HG03439 (cell line): ENCODE results near the gene MICA.
"Not testable (repeated sequence)": the region's sequence is repeated elsewhere in the genome, so short reads cannot be mapped to it uniquely, and the experiment has no call there.

Experiments
- ATAC-seq: cut with Tn5 transposase; IDR thresholded peaks from one replicate; pipeline ENCODE4 v1.9.1; 2021; ENCODE audit warnings: mild to moderate bottlenecking, moderate library complexity; ENCODE audit not compliant: unreplicated experiment

Gene MICA

DNA sequence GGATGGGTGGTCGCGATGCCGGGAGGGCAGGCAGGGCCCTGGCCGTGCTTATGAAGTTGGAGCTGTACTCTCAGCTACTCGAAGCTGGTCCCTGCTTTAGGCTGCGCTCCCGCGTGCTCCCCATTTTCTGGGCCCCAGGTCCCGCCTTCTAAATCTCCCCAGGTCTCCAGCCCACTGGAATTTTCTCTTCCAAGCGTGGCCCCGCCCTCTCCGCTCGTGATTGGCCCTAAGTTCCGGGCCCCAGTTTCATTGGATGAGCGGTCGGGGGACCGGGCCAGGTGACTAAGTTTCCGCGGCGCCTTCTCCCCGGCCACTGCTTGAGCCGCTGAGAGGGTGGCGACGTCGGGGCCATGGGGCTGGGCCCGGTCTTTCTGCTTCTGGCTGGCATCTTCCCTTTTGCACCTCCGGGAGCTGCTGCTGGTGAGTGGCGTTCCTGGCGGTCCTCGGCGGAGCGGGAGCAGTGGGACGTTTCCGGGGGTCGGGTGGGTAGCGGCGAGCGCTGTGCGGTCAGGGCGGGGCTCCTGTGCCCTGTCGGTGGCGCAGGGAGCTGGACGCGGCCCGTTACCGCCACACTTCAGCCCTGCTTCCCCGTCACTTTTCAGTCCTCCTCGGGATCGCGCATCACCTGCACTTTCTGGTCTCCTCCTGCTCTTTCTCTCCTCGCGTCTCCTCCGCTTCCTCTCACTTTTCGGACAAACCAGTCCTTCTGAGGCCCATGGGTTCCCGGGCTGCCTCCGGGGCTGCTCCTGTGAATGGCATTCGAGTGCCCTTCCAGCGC lies at the start of gene MICA:
TSS of gene MICA (plus strand) at position 313 of the 778 bp plus-strand sequence. CDS start at position 351, 38 bp downstream.
- ATAC-seq = peak; percentile 50

- ATAC-seq = no peak
These were observed 49.1 kb upstream of the MICA start for GRCh38 chr6:31354158-31354863.

- no peak for ATAC-seq
These were observed 48.4 kb upstream of the MICA start for GRCh38 chr6:31354864-31355582.

- ATAC-seq = no peak
These were observed 47.8 kb upstream of the MICA start for GRCh38 chr6:31355583-31355948.

GRCh38 chr6:31356216-31356945 lies 47.0 kb upstream of the MICA start:
- ATAC-seq = no peak

- peak; percentile 84 for ATAC-seq
These were observed 46.4 kb upstream of the MICA start, which contains the start of gene HLA-B for GRCh38 chr6:31356946-31357466. Gene HLA-B (minus strand): TSS chr6:31357179. CDS start chr6:31357158, 21 bp downstream.

- no peak for ATAC-seq
These were observed 45.5 kb upstream of the MICA start for GRCh38 chr6:31357886-31358285.

GRCh38 chr6:31358302-31358701 lies 45.1 kb upstream of the MICA start:
- no peak for ATAC-seq

DNA sequence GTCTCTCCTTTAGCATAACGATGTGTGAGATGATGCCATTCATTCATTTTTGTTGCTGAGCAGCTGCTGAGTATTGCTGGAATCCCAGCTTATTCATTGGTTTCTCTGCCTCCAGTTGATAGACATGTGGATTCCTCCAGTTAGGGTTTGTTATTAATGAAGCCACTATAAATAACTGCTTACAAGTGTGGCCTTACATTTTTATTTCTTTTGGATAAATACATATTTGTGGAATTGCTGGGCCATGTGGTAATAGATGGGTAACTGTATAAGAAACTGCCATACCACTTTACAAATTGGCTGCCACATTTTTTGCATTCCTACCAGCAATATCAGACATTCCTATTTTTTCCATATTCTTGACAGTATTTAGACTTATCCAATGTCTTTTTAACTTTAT lies 43.8 kb upstream of the MICA start:
- ATAC-seq = no peak

DNA sequence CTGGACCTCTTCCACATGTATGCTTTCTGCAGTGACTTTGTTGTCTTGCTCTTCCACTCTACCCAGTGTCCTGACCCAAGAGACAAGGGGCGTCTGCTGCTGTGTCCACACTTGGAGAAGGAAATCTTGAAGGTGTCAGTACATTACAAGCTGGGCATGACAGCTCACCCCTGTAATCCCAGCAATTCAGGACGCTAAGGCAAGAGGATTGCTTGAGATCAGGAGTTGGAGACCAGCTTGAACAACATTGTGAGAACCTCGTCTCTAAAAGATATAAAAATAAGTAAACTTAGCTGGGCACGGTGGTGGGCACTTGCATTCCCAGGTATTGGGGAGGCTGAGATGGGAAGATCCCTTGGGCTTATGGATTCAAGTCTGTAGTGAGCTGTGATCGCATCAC lies 40.6 kb upstream of the MICA start:
- no peak for ATAC-seq

- ATAC-seq = no peak
These were observed 39.6 kb upstream of the MICA start for GRCh38 chr6:31363811-31364210.

- no peak for ATAC-seq
These were observed 37.5 kb upstream of the MICA start for GRCh38 chr6:31365864-31366263.

DNA sequence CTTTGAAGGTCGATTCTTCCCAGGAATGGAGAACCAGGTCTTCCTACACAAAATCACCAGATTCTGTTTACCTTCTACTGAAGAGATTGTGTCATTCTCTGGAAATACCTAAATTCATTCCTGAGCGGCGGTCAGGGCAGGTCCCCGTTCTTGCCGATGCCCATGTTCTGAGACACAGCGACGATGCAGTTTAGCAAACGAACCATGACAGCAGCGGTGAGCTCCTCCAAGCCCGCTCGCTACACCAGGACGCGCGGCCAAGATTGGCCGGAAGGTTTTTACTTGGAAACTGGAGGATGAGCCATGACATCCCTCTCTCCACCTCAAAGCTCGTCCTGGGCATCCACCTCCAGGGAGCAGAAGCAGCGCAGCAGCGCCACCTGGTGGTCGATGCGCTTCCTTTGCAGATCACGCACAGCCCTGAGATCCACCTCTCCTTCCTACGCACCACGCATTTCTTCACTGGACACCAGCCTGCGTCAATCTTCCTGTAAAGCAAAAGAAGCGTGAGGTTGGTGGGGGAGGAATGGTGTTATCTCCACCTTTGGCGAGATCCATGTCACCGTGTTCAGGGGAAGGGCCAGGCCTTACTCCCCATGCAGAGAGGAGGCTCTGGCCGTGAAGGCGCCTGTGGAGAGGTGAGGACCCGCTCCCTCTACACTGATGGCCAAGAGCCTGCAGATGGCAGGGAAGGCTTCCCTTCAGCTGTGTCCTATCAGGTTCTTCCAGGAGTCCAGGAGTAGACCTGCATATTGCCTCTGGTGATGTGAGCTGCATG lies 36.5 kb upstream of the MICA start:
- peak; percentile 81 for ATAC-seq

- no peak for ATAC-seq
These were observed 34.9 kb upstream of the MICA start for GRCh38 chr6:31368461-31368860.

DNA sequence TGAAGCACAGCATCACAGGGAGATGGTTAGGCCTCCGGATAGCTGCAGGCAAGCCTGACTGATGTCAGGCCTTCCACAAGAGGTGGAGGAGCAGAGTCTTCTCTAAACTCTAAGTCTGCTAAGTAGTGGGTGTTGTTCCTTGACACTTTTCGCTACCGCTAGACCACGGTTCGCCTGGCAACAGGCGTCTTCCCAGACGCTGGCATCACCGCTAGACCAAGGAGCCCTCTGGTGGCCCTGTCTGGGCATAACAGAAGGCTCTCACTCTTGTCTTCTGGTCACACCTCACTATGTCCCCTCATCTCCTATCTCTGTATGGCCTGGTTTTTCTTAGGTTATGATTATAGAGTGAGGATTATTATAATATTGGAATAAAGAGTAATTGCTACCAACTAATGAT lies 29.3 kb upstream of the MICA start:
- not testable (repeated sequence) for ATAC-seq

DNA sequence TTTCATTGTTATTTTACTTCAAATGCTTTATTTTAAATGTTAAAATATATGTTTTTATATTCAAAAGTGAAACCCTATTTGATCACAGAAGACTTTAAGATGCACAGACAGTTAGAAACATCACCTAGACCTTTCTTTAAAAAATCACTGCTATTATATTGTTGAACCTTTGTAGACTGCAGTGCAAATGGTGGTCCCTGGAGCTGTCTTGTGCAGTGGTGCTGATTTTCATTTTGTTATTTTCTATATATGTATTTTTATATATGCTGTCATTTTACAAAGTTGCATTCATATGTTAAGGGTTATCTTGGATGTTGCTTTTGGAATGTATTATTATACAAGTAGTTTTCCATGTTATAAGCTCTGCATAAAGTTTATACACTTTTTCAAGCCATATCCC lies 27.7 kb upstream of the MICA start:
- no peak for ATAC-seq

DNA sequence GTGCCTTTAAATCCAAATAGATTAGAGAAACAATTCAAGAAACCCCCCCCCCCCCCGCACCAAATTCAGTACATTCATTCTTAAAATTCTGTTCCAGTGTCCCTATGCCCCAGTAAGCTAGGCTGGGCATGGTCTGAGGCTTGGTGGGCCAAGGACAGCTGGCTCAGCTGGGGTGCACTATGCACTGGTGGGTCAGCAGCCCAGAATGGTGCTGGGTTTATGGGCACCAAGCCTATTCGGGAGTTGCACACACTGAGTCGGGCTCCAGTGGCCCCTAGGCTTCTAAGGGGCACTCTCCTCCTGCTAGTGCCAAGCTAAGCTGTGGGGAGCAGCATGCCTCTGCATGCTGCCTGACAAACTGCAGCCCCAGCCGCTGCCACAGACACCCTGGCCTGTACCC lies 26.4 kb upstream of the MICA start:
- ATAC-seq = no peak

DNA sequence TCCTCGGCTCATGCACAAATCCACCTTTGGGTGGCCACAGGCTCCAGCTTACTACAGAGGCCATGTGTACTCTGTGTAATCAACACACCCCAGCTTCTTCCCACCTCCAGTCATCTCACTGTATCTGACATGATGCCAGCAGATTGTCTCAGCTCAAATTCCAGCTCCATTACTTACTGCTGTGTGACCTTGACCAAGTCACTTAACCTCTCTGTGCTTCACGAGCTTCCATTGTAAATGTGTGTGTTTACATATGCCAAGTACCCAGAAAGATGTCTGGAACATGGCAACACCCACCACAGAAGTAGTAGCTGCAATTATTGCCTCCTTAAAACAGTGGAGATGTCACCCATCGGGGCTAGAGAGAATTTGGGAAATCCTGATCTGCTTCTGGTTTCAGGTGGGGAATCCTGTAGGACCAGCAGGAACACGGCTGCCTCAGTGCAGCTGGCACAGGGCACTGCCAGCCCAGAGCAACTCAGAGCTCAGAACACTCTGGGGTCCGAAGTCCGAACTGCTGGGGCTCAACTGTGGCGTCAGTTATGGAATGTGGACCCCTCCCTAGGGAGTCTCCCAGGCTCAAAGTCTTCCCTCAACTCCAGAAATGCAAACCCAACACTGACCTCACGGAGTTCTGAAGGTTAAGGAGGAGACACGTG lies 25.2 kb upstream of the MICA start:
- no peak for ATAC-seq

- ATAC-seq = no peak
These were observed 24.7 kb upstream of the MICA start for GRCh38 chr6:31378721-31379103.

DNA sequence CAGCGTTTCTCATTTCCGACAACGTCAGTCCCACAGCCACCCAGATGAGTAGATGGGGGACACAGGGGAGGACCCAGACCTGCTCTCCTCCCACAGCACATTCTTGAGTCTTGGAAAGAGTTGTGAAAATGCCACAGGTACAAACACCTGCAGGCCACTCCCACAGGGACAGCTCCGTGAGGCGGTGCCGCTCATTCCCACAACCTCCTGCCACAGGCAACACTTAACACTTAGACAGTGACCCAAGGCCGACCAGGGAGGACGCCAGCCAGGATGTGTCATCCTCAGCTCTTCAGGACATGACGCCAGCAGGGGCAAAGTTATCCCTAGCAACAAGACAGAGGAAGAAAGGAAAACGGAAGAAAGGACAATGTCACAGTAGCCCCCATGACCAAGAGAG lies 23.5 kb upstream of the MICA start:
- no peak for ATAC-seq
